GM18951 (cell line): ENCODE results near the gene SUSD6.

ENCODE experiments used
- POLR2A ChIP-seq: IDR thresholded peaks from 4 replicates; pipeline ENCODE4 v1.6.1; 2011; ENCODE audit warnings: mild to moderate bottlenecking; ENCODE audit not compliant: insufficient read length, insufficient read depth; ENCODE audit errors: extremely low read depth
- in situ Hi-C: fragments of 300-500 bp; cut with MboI; formaldehyde crosslinking; loops from one replicate; pipeline ENCODE4 v1.12.0; 2022; ENCODE audit warnings: low sequenced_read_pairs, mixed read lengths, inconsistent platforms; ENCODE audit not compliant: unreplicated experiment

The SUSD6 gene

GRCh38 chr14:69611172-69612013 is at the start of gene SUSD6:
Gene SUSD6 (plus strand): TSS chr14:69611596. CDS start chr14:69658593, 46,997 bp downstream.
- in situ Hi-C loops: no loop called here
- TF ChIP-seq POLR2A: peak; percentile 56

GRCh38 chr14:69561893-69562292 is 49.5 kb upstream of the SUSD6 start:
- in situ Hi-C loops: no loop called here
- no peak for TF ChIP-seq POLR2A

GRCh38 chr14:69567563-69567962 is 43.8 kb upstream of the SUSD6 start:
- in situ Hi-C loops: no loop called here
- TF ChIP-seq POLR2A: no peak

GRCh38 chr14:69569859-69570258 is 41.5 kb upstream of the SUSD6 start:
- in situ Hi-C loops: no loop called here
- no peak for TF ChIP-seq POLR2A

- in situ Hi-C loops: no loop called here
- TF ChIP-seq POLR2A: no peak
These were observed 40.5 kb upstream of the SUSD6 start for GRCh38 chr14:69570836-69571330.

GRCh38 chr14:69571449-69572029 is 39.9 kb upstream of the SUSD6 start:
- in situ Hi-C loops: no loop called here

GRCh38 chr14:69572030-69572840 is 39.2 kb upstream of the SUSD6 start:
- in situ Hi-C loops: no loop called here

More at GRCh38 chr14:69571449-69572029, 39.9 kb upstream of the SUSD6 start:
- no peak for TF ChIP-seq POLR2A

GRCh38 chr14:69572841-69573135 is 38.6 kb upstream of the SUSD6 start:
- no peak for TF ChIP-seq POLR2A
- in situ Hi-C loops: no loop called here

More at GRCh38 chr14:69572030-69572840, 39.2 kb upstream of the SUSD6 start:
- no peak for TF ChIP-seq POLR2A

GRCh38 chr14:69573205-69573830 is 38.1 kb upstream of the SUSD6 start:
- in situ Hi-C loops: no loop called here

GRCh38 chr14:69573831-69574262 is 37.5 kb upstream of the SUSD6 start:
- in situ Hi-C loops: no loop called here
- TF ChIP-seq POLR2A: no peak

More at GRCh38 chr14:69573205-69573830, 38.1 kb upstream of the SUSD6 start:
- TF ChIP-seq POLR2A: no peak

- in situ Hi-C loops: no loop called here
- no peak for TF ChIP-seq POLR2A
These were observed 37.0 kb upstream of the SUSD6 start, which contains the start of gene CCDC177 for GRCh38 chr14:69574263-69574953. Gene CCDC177 (minus strand): TSS chr14:69574871. CDS start chr14:69573622, 1,249 bp downstream.

- TF ChIP-seq POLR2A: no peak
- in situ Hi-C loops: loop anchor here (25.0 kb wide), 1 partner anchor 437 kb away; no protein-coding TSS in a partner anchor
These were observed 36.5 kb upstream of the SUSD6 start for GRCh38 chr14:69574954-69575295.
